NCI-H524 treated with DMSO at 0.1 percent for 48 hours (cell line): ENCODE results near the gene TRERF1.
A peak's percentile ranks its signal among the peaks of the same experiment; 100 is the strongest.
"Not testable (repeated sequence)": the region's sequence is repeated elsewhere in the genome, so short reads cannot be mapped to it uniquely, and the experiment has no call there.

Source experiments
- DNase-seq: peaks from one replicate; lab custom pipeline; 2025; lab: John Stamatoyannopoulos, UW

The TRERF1 gene

GRCh38 chr6:42217519-42218367, 234.0 kb downstream of the TRERF1 start, which contains the start of gene MRPS10:
Gene MRPS10 (minus strand): TSS chr6:42217861. CDS start chr6:42217849, 12 bp downstream.
- DNase-seq, result peak; percentile 93

GRCh38 chr6:42217157-42217518, 234.6 kb downstream of the TRERF1 start:
- DNase-seq, result no peak

- not testable (repeated sequence) for DNase-seq
Measured at GRCh38 chr6:42216495-42216894, 235.2 kb downstream of the TRERF1 start.

DNA sequence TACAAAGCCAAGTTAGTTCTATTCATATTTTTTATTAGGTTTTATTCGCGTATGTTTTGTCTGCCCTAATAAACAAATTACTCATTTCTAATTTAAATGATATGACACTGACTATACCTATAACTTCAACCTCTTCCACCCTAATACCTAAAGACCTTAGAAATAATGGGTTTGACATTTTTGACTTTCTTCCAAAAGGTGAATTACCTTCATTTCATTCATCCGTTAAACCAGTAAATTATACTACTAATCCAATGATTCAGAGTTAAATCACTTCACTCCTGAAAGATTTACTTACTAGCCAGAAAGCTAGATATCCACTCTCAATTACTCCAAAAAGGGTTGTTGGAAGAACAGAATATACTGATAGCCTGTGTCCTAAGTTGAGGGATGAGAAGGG, 239.3 kb downstream of the TRERF1 start:
- no peak for DNase-seq

DNA sequence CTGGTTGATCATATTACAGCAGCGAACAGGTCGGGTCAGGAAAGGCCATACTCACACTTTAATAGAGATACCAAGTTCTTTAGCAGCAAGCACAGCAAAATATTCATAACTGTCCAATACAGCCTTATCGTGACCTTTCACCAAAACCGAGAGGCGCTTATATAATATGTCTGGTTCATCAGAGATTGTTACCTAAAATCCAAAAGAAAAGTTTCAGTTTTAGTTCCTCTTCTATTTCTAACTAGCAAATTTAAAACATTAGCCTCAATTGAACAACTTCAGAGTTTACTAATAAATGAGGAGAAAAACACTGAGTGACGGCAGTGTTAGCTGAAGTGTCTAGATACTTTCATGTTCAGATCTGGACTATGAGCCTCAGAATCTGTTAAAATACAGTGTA, 240.0 kb downstream of the TRERF1 start:
- DNase-seq, result no peak

- no peak for DNase-seq
Measured at GRCh38 chr6:42210551-42210950, 241.2 kb downstream of the TRERF1 start.

GRCh38 chr6:42207559-42207958, 244.2 kb downstream of the TRERF1 start:
- not testable (repeated sequence) for DNase-seq

- no peak for DNase-seq
Measured at GRCh38 chr6:42204768-42205282, 246.9 kb downstream of the TRERF1 start.

DNA sequence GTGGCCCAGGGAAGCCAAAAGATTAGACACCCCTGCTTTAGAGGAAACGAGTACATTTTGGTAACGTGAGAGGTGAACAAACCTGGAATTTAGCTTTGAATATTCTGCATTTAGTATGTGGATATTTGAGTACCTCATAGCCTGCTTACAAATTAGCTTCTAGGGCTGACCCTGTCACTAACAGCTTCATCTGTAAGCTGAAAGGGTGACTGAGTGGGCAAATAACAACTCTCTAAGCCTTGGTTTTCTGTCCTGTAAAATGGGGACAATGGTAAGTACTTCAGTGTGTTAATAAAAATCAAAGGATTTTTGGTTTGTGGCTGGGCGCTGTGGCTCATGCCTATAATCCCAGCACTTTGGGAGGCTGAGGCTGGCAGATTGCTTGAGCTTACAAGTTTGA, 248.5 kb downstream of the TRERF1 start:
- no peak for DNase-seq

- DNase-seq, result not testable (repeated sequence)
Measured at GRCh38 chr6:42202131-42202915, 249.4 kb downstream of the TRERF1 start.

DNA sequence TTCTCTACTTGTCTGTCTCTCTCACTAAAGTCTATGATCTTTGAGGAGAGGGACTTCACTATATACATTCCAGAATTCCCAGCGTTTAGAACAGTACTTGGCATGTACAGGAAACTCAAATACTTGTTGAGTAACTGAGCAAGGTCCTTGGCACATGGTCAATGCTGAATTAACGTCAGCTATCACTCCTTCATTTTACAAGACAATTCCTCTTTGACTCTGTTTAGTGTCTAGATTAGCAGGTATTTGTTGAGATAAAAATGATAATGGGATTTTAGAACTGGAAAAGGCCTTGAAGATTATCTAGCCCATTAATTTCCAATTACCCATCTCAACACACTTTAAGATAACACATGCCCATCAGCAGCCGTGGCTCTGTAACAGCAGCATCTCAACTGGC, 250.3 kb downstream of the TRERF1 start:
- DNase-seq, result no peak

- DNase-seq, result no peak
Measured at GRCh38 chr6:42200035-42200434, 251.7 kb downstream of the TRERF1 start.

DNA sequence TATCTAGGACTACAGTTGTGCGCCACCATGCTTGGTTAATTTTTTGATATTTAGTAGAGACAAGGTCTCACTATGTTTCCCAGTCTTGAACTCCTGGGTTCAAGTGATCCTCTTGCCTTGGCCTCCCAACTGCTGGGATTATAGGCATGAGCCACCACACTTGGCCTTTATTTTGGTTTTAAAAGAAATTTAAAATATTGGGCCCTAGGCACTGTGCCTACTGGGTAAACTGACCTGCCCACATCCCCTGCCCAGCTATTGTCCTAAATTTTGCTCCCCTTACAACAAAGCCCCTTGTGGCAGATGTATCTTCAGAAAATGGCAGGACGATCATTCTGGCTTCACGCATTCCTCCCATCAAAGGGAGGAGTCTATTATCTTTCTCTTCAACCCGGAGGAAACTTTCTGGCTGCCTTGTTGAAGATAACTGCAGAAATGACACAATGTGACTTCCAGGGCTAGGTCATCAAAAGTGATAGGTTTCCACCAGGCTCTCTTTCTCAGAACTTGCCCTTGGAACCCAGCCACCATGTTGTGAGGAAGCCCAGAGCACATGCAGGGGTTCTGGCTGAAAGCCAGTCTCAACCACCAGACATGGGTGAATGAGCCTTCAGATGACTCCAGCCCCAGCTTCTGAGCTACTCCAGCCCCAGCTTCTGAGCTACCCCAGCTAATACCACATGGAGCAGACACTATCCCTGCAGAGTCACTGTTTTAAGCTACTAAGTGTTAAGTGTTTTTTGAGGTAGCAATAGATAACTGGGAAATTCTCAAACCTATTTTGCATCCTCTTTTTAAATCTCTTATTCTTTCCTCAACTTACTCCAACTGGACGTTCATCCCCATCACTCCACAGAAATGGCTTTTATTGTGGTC, 252.4 kb downstream of the TRERF1 start:
- DNase-seq, result no peak

DNA sequence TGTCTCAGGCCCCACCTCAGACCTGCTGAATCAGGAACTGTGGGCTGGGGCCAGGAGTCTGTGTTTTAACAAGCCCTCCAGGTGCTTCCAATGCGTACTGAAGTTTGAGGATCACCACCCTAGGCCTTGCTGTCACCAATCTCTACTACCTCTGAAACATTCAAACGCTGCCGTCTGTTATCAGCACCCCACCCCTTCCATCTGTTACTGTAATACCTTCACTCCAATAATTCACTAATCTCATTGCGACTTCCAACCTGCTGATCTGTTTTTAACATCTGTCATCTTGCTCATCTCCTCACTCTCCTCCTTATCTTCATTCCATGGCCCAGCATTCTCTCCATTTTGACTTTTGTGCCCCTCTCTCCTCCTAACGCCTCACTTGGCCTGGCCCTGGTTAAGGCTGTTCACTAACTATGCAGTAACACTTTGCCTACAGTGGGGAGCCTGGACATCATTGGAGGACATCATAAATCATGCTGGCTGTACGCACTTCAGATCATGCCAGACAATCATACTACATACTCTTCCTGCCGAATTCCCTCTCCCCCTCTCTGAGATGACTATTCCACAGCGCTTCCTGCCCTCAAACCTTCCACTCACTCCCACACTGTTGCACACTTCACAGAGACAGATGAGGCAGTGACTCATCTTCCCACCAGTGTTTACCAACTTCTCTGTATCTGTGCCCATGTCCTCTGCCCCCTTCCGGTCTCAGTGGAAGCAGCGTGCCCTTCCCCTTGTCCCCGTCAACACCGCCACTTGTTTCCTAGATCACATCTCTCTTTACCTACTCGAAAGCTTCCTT, 254.0 kb downstream of the TRERF1 start:
- DNase-seq, result peak; percentile 62

GRCh38 chr6:42195415-42195814, 256.3 kb downstream of the TRERF1 start:
- no peak for DNase-seq

GRCh38 chr6:42194056-42194455, 257.7 kb downstream of the TRERF1 start:
- DNase-seq, result no peak

DNA sequence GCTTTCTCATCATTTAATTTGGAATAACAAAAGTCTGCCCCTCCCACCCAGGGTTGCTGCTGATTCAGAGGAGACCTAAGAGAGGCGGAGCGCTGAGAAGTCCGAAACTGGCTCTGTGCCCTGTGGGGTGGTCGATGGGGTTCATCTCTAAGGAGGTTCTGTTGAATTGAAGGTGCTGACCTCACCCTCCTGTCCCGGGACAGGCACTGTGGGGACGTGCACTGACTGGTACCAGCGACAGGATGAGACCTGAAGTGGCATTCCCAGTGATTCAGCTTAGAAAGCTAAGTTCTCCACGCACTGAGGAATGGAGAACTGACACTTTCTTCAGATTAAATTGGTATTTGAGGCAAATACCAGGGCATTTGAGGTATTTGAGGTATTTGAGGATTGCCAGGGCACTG, 258.2 kb downstream of the TRERF1 start:
- DNase-seq, result no peak

- not testable (repeated sequence) for DNase-seq
Measured at GRCh38 chr6:42192385-42192784, 259.3 kb downstream of the TRERF1 start.

- DNase-seq, result no peak
Measured at GRCh38 chr6:42190554-42191183, 261.1 kb downstream of the TRERF1 start.

DNA sequence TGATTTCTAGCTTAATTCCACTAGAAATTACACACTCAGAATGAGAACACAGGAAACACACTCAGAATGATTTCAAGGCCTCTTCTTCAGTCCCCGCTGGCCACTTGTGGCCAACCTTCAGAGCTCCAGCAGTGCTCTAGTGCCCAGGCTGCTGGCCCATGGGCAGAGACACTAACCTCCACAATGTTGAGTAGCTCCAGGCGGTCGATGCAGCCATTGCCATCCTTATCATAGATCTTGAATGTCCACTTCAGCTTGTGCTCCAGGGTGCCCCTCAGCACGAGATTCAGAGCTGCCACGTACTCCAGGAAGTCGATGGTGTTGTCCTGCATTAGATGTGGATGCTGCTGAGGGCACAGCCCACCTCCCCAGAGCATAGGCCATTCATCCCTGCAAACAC, 263.3 kb downstream of the TRERF1 start:
- DNase-seq, result no peak

DNA sequence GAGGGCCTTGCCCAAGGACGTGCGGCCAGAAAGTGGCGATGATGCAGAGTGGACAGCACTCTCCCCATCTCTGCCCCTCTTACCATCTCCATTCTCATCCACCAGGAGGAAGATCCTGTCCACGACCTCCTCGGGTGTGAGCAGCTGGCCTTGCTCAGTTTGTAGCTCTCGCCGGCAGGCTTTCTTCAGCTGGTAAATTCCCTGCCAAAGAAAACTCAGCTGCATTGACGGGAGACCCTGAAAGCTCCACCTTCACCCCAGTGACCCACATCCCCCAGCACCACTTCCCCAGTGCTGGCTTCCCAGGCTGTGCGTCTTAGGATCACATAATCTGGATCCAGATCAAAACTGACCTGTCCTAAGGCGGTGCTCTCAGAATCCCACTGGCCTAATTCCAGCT, 266.1 kb downstream of the TRERF1 start:
- no peak for DNase-seq
